GM15510 (cell line): ENCODE results near the gene GRHL1.

ENCODE experiments used
- POLR2A ChIP-seq: IDR thresholded peaks from 3 replicates; pipeline ENCODE4 v1.6.1; 2011; ENCODE audit warnings: borderline replicate concordance; ENCODE audit not compliant: insufficient read length; ENCODE audit errors: extremely low read depth

The GRHL1 gene

DNA sequence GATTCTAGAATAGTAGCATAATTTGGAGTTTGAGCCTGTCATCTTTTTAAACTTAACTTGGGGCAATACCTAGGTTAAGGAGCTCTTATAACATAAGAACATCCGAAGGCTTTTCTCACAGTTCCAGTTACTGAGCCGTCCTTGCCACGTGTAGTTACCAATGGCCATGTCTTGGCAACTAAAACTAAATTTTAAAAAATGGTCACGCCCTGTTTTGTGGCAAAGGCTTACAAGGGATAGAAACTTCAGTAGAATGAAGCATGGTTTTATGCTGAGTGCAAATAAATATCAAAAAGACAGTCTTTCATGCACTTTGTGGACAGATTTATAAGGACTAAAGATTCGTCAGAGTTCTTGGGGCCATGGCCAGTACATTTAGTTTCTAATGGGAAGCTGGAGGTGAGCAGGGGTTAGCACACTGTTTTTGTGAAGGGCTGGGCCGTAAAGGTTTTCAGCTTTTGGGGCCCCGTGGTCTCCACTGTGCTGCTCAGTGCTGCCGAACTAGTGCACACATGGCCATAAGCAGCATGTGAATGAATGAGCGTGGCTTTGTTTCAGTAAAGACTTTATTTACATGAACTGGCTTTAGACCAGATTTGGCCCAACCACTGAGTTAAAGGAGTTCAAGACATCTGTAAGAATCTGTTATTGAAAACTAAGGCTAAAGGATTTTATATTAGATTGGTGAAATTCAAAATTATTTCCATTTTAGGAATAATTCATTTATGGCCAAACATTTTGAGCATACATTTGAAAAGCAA, 41.1 kb downstream of the GRHL1 start:
- no peak for TF ChIP-seq POLR2A

DNA sequence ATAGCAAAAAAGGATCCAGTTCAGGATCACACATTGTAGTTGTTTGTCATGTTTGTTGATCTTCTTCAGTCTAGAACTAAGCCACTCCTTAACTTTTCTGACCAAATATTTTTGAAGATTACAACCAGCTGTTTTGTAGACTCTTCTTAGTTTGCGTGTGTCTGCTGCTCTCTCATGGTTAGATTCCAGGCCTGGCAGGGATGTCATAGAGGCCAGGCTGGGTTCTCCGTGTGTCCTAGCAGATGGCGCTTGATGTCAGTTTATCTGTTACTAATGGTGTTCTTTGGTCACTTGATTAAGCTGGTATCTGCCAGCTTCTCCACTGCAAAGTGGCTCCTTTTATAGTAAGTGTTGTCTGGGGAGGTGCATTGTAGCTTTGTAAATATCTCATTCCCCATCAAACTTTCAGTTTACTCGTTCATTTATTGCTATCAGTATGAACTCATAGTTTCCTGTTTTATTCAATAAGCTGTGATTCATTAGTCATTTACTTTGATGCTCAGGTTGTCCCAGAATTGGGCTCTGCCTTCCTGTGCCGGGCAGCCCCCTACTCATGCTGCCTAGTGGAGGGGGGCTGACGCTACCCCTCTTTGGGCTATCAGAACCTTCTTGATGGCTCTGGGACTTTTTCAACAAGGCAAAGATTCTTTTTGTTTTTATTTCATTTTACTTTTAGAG, 42.1 kb downstream of the GRHL1 start:
- TF ChIP-seq POLR2A = no peak

DNA sequence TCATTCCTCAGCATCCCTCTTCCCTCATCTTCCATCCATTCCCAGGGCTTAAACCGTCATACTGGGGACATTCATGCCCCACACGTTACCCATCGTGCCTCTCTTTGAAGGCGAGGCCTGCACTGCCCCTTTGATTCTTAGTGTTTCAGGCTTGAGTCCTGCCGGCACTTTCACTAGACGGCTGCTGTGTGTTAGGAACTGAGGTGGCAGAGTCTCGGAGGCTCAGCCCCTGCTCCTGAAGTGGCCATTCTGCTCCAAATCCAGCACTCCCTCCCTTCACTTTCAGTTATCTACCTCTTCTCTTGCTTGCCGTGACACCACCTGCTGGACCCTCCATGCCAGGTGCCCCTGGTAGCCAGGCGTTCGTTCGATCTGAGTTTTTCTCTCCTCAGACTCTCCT, 43.0 kb downstream of the GRHL1 start:
- TF ChIP-seq POLR2A = no peak

DNA sequence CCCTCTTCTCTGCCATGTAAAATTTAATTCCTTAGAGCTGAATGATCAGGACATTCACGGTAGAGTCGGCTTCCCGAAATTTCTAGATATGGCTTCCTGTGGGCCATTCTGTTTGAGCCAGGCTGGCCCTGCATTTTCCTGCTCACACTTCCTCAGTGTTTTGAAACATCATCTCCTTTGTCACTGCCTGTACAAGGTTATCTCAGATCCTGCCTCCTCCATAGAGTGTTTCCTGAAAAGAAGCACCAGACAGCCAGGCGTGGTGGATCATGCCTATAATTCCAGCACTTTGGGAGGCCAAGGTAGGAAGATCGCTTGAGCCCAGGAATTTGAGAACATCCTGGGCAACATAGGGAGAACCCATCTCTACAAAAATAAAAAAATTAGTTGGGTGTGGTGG, 43.6 kb downstream of the GRHL1 start:
- no peak for TF ChIP-seq POLR2A

DNA sequence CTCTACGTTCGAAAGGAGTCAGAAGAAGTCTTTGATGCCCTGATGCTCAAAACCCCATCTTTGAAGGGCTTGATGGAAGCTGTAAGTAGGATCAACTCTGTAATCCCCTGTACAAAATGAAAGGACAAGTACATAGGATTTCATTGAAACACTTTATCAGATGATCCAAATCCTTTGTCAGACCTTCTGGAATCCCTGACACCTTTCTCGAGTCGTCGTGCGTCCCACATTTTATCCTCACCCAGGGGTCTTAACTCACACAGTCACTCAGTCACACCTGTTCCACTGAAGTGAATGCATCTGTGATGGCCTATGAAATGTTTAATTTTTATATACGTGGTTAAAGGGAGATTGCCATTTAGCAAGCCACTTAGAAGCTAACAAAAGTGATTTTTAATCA, 44.8 kb downstream of the GRHL1 start:
- no peak for TF ChIP-seq POLR2A

DNA sequence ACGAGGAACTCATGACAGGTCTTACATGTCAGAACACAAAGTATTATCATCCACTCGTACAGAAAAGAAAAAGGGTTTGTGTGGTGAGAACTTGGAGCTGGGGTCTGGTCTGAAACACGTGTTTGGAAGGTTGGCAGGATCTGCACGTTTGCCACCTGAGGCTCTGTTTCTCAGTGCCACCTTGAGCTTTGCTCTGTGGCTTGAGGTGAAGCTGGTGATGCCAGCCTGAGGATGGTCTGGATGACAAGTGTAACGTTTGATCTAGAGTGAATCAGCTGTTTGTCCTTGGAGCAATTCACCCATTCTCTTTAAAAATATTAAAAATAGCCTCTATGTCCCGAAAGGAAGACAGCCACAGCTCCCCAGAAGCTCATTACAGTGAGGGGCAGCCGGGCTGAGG, 46.4 kb downstream of the GRHL1 start:
- TF ChIP-seq POLR2A = no peak

DNA sequence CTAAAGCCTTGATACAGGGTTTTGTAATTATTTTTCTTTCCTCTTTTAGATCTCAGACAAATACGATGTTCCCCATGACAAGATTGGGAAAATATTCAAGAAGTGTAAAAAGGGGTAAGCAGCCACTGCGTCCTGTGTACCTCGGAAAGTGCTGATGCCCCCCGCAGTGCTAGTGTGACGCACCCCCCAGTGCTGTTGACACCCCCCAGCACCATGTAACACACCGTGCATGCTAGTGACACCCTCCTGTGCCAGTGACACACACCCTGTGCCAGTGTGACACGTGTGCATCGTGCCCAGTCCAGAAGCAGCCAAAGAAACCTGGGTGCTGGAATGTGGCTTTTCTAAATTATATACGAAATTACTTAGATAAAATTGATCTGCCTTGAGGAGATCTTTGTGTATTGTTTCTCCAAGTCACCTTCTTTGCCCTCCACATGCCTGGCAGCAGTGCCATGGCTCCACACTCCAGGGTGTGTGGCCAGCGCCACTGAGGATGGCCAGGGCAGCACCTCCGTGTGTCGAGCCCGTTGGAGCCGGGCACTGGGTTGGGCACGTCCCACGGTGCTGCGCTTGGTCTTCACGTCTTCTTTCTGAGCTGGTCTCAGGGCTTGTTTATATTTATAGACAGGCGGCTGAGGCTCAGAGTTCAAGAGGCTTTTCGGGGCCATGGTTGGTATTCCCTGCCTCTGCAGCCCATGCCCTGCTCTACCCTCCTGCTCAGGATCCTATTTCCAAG, 47.6 kb downstream of the GRHL1 start:
- TF ChIP-seq POLR2A = no peak

DNA sequence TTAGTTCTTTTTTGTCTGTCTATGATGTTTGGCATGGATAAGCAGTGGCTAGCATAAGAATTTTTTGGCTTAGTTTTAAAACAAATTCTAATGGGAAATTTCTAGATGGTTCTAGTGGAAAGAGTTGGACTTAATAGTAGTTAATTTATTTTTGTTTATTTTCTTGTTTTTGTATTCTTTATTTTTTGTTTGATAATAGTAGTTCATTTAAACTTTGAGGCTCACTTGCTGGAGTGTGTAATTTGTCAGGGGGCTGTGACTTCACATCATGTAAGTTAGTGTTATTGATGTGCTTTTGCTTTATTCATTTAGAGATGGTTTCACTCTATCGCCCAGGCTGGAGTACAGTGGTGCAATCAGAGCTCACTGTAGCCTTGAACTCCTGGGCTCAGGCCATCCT, 48.2 kb downstream of the GRHL1 start:
- no peak for TF ChIP-seq POLR2A

DNA sequence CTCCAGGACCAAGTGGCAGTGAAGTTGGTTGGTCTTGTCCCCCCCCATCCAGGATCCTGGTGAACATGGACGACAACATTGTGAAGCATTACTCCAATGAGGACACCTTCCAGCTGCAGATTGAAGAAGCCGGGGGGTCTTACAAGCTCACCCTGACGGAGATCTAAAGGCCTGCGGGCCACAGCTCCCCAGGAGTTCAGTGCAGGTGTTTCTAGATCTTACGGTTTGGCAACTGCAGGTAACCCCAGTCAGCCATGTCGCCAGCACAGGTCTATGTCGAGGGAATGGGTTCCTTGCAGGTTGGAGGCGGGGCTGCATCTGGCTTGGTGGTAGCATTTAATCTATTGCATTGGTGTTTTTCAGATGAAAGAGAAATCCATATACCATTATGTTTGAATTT, 49.0 kb downstream of the GRHL1 start:
- no peak for TF ChIP-seq POLR2A

DNA sequence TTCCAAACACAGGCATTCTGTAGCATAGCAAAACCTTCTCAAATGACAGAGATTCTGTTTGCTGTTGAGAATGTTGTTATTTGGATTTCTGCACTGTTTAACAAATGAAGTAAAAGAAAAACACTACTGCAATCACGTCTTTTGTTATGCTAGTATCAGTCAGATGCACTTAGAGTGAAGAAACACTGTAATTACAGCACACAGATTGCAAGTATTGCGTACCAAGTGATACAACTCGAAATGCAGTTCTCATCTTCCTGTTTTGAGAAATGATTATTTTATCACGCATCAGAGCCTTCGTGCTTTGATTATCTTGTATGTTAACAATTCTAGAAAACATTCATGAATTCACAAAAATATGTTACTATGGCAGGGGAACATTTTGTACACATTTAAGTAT, 50.1 kb downstream of the GRHL1 start:
- TF ChIP-seq POLR2A = no peak

DNA sequence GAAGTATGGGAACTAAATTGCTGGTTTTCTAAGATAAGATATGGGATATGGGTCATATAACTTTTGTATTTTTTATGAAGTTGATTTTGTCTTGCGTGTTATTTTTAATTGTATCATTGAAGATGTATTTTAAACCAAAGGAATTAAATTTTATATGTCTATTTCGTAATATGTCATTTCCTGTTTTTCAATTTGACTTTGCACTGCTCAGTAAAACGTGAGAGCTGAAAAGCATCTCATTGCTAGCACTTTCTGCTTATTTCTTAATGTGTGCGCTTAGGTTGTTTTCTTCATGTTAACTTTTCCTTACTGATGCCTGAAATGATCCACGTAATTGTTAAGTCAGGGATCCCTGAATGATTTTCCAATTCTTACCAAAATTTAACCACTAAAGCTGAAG, 50.6 kb downstream of the GRHL1 start:
- no peak for TF ChIP-seq POLR2A

DNA sequence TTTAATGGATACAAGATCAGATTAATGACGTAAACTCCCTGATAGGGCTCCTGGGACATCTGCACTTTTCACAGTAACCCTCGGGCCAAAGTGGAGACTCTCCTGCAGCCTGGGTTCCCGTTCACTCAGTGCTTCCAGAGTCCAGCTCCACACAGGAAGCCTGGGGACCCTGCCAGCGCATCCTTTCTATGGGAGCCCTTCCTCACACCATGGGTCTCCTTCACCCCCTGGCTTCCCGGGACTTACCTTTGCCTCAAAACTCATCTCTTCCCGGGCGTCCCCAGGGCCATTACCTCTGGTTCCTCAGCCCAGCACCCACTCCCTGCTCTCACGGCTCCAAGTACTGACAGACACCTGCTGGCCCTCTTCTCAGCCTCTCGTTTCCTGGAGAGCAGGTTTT, 51.2 kb downstream of the GRHL1 start:
- TF ChIP-seq POLR2A = no peak

DNA sequence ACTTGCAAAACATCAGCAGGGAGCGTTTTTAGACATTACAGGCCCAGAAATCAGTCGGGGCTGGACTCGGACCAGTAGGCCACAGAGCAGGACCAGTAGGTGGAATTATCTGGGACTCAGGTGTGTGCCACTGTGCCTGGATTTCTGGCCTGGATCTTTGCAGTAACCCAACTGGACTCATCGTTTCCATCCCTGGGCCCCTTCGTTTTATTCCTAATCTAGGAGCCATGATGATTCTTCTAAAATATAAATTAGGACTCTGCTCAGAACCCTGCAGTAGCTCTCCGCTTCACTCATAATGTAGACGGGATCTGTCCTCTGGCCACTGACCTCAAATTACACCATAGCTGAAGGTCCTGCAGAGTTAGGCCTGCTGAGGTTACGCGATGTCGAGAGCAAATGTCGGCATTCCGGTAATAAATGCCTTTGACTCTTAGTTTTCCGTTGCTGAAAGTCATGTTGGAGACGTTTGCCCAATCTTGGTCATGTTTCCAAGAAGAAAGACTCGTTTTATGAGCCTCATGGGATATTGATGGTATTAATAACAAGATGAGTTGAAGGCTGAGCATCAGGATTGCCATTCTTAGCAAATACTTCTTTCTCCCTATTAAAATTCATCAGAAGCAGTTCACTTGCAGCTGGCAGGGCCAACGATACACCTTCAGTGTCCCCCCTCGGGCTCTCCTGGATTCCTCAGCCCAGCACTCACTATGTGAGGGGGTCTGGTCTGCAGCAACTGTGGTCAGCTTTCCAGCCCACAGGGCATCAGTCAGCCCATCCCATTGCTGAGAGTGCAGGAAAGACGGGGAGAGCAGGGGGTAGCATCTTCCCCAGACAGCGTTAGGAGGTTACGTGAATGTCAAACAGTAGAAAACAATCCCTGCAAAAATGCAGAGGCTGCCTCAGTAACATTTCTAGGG, 52.0 kb downstream of the GRHL1 start:
- no peak for TF ChIP-seq POLR2A

DNA sequence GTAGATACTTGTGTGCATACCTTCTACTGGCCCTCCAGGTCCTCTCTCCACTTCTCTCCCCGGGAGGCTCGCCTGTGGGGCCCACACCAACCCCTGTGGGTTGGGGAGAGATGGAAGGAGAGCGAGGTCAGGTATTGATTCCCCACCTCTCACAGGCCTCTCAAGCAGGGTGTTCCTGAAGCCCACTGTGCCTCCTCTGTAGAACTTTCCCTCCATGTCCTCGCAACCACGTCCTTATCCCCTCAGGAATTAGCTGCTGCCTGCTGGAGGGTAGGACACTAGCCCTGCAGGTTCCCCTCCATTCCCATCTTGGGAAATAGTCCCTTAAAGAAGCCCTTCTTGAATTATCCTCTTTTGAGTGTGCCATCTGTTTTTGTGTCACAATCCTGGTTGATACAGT, 52.9 kb downstream of the GRHL1 start:
- TF ChIP-seq POLR2A = no peak

DNA sequence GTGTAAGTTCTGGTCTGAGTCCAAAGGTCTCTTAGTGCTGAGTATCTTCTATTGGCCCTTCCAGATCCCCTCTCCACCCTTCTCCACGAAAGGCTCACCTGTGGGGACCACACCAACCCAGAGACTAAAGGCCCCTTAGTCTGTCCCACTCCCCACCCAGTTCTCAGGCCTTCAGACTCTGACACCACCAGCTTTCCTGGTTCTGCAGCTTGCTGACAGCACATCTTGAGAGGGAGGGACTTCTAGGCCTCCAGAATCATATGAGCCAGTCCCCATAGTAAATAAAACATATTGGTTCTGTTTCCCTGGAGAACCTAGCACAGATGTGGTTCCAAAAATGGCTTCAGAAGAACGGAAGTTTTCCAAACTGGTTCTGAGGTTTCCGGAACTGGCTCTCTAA, 53.3 kb downstream of the GRHL1 start:
- no peak for TF ChIP-seq POLR2A
